ENCODE results near the gene BTRC.
A peak's percentile ranks its signal among the peaks of the same experiment; 100 is the strongest.
"Not testable (repeated sequence)": the region's sequence is repeated elsewhere in the genome, so short reads cannot be mapped to it uniquely, and the experiment has no call there.

The BTRC gene

DNA sequence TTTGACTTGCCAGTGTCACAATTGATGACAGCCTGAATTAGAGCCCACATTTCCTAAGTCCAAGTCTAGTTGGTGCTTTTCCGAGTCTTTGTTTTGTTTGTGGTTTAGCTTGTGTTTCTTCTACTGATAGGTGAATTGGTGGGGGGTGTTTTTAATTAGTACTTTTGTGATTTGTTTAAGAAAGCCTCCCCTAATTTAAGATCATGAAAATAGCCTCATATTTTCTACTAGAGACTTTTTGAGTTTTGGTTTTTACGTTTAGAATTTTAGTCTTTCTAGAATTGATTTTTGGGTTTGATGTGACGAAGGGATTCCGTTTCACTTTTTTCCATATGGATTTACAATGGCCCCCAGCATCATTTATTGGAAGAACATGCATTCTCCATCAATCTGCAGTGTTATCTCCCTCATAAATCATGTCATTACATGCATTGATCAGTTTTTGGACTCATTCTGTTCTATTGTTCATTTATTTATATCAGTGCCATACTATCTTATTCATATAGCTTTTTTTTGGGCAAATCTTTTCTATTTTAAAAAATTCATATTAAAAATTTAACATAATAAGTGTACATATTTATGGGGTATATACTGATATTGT is 32.8 kb downstream of the BTRC start:
- DNase-seq, result no peak

DNA sequence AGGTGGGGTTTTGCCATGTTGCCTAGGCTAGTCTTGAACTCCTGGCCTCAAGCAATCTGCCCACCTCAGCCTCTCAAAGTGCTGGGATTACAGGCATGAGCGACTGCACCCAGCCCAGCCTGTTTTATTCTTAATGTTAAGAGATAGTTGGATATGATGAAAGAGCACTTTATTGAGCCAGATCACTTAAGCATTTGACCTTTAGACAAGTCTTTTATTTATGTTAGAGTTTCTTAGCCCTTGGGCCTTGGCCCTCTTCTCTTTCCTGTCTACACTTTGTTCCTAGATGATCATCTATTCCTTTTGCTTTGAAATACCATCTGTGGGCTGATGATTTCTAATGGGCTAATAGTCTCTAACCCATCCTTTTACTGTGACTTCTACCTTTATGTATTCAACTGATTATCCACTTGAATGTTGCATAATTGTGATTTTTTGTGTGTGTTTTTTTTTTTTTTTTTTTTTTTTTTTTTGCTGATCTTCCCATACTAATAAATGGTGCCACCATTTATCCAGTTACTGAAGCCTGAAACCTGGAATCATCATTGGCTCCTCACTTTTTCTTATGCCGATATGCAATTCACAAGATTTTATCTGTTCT is 34.8 kb downstream of the BTRC start:
- DNase-seq, result no peak

DNA sequence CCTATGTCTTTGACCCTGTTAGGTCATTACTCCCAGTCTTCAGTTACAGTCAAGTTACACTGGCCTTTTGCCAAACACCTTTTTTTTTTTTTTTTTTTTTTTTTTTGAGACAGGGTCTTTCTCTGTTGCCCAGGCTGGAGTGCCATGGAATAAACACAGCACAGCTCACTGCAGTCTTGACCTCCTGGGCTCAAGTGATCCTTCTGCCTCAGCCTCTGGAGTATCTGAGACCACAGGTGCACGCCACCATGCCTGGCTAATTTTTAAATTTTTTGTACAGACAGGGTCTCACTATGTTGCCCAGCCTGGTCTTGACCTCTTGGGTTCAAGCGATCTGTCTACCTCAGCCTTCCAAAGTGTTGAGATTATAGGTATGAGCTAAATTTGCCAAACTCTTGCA is 35.6 kb downstream of the BTRC start:
- not testable (repeated sequence) for DNase-seq

DNA sequence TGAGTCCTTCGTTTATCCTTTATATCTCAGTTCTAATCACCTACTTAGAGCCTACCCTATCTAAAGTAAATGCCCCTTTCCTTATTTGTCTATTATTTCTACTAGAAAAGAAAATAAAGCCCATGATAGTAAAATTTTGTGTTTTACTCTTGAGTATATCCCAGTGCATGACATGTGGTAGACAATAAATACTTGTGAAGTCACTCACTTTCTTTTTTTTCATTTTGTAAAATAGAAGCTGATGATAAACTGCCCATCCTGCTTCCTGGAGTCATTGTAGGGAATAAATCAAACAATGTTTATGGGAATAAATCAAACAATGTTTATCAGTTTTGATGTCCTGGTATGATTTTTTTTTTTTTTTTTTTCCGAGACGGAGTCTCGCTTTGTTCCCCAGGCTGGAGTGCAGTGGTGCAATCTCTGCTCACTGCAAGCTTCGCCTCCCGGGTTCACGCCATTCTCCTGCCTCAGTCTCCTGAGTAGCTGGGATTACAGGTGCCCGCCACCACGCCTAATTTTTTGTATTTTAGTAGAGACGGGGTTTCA is 36.1 kb downstream of the BTRC start:
- no peak for DNase-seq

DNA sequence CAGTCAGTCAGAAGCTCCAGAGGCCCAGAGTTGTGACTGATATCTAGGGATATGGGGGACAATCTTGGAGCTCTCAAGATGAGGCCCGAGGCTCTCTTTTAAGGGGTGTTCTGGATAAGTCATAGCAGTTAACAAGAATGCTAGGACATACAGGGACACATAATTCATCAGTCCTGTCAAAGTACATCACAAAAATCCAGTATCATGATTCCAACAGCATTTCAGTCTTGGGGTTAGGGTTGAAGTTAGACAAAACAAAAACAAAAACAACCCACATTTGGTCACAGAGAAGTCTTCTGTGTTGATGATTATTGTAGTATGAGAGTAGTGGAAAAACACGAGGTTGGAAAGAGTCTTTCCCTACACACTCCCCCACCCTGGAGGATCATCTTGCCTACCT is 39.4 kb downstream of the BTRC start:
- no peak for DNase-seq

GRCh38 chr10:101394524-101395133 is 40.7 kb downstream of the BTRC start:
- peak; percentile 14 for DNase-seq

DNA sequence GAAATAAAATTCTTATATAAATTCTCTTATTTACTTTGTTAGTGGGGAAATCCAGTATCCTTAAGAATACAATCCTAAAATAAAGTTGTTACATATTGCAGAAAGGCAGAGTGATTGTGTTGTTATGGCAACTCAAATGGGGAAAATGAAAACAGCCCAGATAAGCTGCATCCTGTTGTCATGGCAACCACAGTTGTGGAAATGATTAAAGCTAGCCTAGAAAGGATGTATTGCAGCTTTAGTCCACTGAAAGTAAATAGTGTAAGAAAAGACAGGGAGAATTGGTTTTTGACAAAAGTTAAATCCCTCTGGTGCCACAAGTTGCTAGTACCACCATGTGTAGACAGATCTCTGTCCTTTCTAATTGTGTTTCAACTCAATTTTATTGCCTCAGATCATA is 43.2 kb downstream of the BTRC start:
- peak; percentile 46 for DNase-seq

DNA sequence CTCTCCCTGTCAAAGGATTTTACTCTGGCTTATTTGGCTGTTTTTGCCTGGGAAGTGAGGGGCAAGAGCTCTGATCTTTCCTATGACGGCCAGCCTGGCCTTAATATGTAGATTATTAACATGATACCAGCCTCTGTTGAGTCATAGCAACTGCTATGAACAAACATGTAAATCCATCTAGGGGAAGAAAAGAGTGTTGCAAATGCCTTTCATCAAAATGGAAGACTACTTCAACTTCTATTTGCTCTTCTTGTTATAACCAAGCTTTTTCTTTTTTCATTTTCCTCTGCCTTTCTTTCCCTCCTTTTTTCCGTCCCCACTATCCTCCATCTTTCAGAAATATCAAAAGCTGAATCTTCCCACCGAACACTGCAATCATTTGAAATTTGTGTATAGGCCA is 46.6 kb downstream of the BTRC start:
- no peak for DNase-seq

DNA sequence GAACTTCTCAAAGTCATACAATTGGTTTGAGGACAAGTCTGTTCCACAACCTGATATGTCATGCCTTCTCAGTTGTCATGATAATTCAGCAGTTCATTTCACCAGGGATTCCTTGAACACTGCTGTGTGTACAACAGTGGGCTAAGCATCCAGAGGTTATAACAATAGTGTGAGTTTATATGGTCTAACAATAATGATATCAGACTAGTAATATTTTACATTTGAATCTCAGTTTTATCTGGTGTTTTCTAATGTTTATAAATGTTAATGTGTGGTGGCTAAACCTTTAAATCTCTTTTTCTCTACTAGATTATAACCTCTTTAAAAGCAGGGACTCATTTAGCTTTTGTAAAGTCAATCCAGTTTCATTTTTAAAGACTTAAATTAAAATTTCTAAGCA is 48.7 kb downstream of the BTRC start:
- DNase-seq, result no peak

DNA sequence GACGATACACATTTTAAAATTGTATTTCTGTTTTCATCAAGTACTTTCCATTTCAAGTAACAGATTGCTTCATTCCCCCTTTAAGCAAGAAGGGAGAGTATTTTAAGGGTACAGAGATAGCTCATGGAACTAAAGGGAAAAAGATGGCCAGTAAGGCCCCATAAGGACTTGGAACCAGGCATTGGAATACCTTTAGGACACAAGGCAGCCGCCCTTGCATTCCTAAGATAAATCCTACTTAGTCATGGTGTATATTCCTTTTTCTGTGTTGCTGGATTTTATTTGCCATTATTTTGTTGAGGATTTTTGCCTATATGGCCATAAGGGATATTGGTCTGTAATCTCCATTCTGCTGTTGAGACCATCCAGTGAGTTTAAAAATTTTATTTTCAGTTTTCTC is 49.2 kb downstream of the BTRC start:
- no peak for DNase-seq

DNA sequence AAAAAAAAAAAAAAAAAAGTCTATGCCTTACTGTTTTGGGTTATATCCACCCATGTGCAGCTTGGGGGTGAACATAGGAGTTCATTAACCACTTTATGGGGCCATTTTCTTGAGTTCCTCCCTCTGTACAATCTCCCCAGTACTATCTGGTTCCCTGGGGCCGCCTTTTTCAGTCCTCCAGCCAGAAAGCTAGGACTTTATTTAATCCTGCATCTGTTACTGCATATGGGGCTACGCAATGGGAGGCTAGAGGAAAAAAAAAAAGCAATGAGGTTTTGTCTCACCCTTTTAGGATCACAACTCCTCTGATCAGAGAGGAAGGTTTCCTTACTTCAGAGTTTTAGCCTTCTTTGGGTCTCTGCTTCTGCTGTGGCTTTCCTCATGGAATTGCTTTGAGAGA is 51.0 kb downstream of the BTRC start:
- DNase-seq, result no peak

DNA sequence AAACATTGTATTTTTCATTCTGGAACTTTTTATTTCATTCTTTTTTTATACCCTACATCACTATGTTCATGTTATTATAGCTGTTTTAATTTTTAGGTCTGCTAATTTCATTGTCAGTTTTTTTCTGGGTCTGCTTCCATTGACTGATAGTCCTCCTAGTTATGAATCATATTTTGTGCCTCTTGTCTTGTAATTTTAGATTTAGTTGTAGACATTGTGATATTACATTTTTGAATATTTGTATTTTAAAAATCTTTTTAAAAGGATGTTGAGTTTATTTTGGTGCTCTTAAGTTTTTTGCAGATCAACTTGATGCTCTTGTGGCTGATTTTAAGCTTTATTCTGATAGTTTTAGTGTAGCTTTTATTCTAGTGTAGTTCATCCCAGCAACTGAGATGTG is 57.6 kb downstream of the BTRC start:
- DNase-seq, result no peak

DNA sequence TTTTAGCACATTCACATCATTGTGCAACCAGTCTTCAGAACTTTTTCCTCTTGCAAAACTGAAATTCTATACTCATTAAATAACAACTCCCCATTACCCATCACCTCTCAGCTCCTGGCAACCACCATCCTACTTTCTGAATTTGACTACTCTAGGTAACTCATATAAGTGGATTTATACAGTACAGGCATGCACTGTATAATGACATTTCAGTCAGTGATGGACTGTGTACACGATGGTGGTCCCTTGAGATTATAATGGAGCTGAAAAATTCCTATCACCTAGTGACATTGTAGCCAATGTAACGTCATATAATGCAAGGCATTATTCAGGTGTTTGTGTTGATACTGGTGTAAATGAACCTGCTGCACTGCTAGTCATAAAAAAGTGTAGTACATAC is 60.1 kb downstream of the BTRC start:
- no peak for DNase-seq

DNA sequence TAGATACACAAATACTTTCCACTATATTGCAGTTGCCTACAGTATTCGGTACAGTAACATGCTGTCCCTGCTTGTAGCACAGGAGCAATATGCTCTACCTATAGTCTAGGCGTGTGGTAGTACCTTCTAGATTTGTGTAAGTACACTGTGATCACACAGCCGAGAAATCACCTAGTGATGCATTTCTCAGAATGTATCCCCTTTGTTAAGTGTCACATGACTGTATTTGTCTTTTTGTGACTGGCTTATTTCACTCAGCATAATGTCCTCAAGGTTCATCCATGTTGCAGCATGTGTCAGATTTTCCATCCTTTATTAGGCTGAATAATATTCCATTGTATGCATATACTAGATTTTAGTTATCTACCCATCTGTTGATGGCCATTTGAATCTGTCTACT is 61.9 kb downstream of the BTRC start:
- DNase-seq, result no peak

- DNase-seq, result not testable (repeated sequence)
These were observed 68.0 kb downstream of the BTRC start for GRCh38 chr10:101421967-101422366.

DNA sequence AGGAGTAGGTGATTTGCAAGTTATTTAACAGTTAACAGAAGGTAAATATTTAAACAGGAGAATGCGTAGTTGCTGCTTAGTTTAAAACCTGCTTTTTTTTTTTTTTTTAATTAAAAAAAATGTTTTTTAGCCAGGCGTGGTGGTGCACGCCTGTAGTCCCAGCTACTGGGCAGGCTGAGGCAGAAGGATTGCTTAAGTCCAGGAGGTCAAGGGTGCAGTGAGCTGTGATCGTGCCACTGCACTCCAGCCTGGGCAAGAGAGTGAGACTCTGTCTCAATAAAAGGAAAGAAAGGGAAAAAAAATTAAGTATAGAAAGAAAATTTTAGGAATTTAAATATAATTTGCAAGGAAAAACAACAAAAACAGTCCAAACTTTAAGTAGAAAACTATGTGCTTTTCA is 71.6 kb downstream of the BTRC start:
- DNase-seq, result no peak

- DNase-seq, result no peak
These were observed 74.1 kb downstream of the BTRC start for GRCh38 chr10:101428036-101428435.

DNA sequence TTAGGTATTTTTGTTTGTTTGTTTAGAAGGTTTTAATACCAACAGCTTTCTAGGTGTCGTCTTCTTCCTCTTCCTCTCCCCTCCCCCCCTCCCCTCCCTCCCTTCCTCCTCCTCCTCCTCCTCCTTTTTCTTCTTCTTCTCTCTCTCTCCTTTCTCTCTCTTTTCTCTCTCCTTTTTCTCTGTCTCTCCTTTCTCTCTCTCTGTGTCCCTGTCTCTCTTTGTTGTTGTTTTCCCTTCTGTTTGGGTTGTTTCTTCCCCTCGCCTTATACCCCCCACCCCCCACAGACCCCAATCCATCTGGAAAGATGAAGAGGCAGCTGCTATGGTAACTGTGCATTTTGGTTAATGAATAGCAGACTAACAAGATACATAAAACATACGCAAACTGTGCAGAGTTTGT is 75.5 kb downstream of the BTRC start:
- DNase-seq, result no peak

DNA sequence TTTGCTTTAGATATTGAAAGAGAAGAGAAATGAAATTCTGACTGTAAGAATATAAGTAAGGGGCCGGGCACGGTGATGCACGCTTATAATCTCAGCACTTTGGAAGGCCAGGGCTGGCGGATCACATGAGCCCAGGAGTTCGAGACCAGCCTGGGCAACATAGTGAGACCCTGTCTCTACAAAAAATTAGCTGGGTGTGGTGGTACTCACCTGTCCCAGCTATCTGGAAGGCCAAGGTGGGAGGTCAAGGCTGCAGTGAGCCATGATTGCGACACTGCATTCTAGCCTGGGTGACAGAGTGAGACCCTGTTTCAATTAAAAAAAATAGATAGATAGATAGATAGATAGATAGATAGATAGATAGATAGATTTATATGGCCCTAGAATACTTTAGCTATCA is 82.3 kb downstream of the BTRC start:
- no peak for DNase-seq

- DNase-seq, result no peak
These were observed 85.0 kb downstream of the BTRC start for GRCh38 chr10:101438881-101439391.

- peak; percentile 71 for DNase-seq
These were observed 87.8 kb downstream of the BTRC start for GRCh38 chr10:101441541-101442455.

- no peak for DNase-seq
These were observed 88.5 kb downstream of the BTRC start for GRCh38 chr10:101442456-101442800.

All from fibroblast of skin of abdomen (primary cell).